Raji (cell line): ENCODE data around the gene BICC1.

Experiments used
- POLR2A ChIP-seq: IDR thresholded peaks from 2 replicates; pipeline ENCODE4 v1.6.1; 2011; ENCODE audit warnings: low read depth, low read length, control low read depth; ENCODE audit not compliant: insufficient read depth

BICC1 gene

GRCh38 chr10:58544135-58544534 is 31.5 kb downstream of the BICC1 start:
- no peak for TF ChIP-seq POLR2A

DNA sequence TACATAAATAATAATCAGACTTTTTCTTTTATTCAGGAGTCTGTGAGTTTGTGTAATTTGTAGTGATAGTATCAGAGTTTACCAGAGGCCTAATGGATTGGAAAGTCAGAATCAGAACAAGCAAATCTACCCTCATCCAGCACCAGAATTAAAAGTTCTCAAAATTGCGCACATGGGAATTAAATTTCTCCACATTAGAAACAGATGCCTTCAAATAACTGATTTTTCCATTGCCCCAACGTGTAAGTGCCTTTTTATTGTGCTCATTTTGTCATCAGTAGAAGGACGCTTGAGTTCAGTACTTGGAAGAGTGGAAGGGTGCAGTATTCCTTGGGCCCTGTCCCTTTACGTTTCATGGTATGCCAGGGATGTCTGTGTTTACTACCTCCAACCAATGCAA is 32.8 kb downstream of the BICC1 start:
- no peak for TF ChIP-seq POLR2A

DNA sequence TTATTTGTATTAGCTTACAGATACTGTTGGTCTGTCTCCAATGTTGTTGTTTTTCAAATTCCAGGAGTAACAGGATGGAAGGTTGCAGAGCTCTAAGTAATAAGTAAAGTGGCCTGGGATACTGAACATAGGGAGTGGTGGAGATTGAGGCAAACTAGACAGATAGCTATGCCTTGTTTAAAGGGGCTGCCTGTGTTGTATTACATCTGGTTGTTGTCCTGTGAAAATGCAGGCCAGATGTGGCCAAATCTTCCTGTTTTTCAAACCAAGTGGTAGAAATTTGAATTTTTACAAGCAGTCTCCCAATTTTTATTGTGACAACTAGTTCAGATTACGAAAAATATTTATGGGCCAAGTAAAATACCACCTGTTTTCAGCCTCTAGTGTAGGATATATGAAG is 33.5 kb downstream of the BICC1 start:
- no peak for TF ChIP-seq POLR2A

GRCh38 chr10:58546722-58547445 is 34.2 kb downstream of the BICC1 start:
- TF ChIP-seq POLR2A: no peak

DNA sequence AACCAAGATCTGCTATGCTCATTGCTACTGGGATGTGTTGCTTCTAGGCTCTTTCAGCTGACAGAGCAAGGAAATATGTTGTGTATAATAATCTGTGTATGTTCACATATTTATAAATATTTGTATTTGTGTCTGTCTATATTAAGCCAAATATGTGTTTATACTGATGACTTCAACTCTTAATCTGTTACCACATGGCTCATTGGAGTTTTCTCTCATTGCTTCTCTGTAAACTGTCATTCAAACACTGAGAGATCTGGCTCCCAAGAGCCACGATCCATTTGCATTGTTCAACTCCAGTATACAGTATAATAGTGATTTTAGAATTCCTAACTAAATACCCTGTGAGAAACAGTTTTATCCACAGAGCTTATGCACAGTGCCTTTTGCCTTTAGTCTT is 35.3 kb downstream of the BICC1 start:
- no peak for TF ChIP-seq POLR2A

- no peak for TF ChIP-seq POLR2A
Measured at GRCh38 chr10:58554316-58554715, 41.6 kb downstream of the BICC1 start.

- no peak for TF ChIP-seq POLR2A
Measured at GRCh38 chr10:58555170-58555929, 42.7 kb downstream of the BICC1 start.

DNA sequence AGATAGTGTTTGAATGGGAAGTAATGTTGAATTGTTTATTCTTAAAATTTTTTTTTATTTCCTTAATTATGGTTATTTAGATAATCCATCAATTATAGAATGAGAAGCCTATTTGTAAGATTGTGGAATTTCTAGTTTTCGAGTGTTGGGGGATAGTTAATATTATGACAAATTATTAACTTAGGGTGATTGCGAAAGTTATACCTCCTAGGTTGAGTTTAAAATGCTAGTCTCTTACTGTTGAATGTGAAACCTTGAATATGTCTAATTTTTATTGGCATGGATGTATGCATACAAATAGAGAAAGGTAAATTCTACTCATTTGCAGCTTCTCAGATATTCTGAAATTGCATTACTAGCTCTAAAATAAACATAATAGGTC is 43.2 kb downstream of the BICC1 start:
- no peak for TF ChIP-seq POLR2A

GRCh38 chr10:58556516-58557165 is 44.0 kb downstream of the BICC1 start:
- TF ChIP-seq POLR2A: no peak

DNA sequence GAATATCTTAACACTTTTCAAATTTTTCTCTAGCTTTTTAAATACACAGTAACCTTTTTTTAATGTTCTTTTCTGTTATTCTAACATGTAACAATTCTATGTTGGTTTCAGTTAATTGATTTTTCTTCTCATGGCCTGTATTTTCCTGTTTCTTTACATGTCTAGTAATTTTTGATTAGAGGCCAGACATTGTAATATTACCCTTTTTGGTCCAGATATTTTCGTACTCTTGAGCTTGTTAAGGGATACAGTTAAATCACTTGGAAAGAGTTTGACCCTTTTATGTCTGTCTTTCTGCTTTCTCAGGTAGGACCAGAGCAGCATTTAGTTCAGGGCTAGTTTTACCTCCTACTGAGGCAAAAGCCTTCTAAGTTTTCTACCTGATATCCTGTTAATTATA is 45.0 kb downstream of the BICC1 start:
- TF ChIP-seq POLR2A: no peak

GRCh38 chr10:58560068-58560467 is 47.4 kb downstream of the BICC1 start:
- no peak for TF ChIP-seq POLR2A

GRCh38 chr10:58565271-58565670 is 52.6 kb downstream of the BICC1 start:
- no peak for TF ChIP-seq POLR2A

- no peak for TF ChIP-seq POLR2A
Measured at GRCh38 chr10:58567652-58568051, 55.0 kb downstream of the BICC1 start.

DNA sequence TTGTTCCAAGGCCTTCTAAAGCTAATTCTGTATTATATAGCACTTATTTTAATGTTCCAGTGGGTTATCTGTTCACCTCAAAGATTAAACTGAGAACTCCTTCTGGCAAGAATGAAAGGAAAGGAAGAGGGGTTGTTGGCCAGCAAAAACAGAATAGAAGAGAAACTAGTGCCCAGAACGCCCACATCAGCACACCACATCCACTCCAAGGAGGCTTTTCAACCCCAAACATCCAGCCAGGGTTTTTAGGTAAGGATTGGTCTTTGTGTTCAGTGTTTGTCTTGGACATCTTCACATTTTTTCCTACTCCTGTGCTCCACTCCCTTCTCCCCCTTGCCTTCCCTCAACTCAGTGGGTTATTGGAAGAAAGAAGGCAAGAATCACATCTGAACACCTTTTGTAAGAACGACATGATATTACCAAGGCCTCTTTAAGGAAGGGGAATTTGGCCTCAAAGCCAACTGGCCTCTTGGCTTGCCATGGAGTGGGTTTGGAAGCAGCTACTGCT is 55.8 kb downstream of the BICC1 start:
- TF ChIP-seq POLR2A: no peak

GRCh38 chr10:58570307-58570723 is 57.6 kb downstream of the BICC1 start:
- no peak for TF ChIP-seq POLR2A

- no peak for TF ChIP-seq POLR2A
Measured at GRCh38 chr10:58570979-58571378, 58.3 kb downstream of the BICC1 start.

DNA sequence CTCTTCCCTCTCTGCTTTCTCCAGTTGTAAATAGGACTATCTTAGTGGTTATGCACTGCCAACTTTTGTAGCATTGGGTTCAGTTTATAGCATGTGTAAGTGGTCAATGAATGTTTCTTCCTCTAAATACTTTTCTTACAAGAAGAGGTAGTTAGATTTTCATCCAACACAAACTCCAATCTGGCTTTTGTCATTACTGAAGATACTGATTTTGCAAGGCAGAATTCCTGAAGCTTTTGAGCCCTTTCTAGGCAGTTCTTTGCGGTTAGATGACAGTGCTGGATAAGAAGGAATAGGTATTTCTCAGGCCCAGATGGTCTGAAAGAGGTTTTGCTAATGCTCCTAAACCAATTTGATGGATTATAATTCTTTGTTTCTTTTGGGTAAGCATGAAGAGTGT is 60.5 kb downstream of the BICC1 start:
- no peak for TF ChIP-seq POLR2A

GRCh38 chr10:58574058-58574457 is 61.4 kb downstream of the BICC1 start:
- no peak for TF ChIP-seq POLR2A
